GM18517 (cell line): Measurements from ENCODE around the gene KRT33A.
A peak's percentile ranks its signal among the peaks of the same experiment; 100 is the strongest.

ENCODE experiments used
- ATAC-seq: cut with Tn5 transposase; IDR thresholded peaks from one replicate; pipeline ENCODE4 v1.9.1; 2021; ENCODE audit warnings: mild to moderate bottlenecking, moderate library complexity; ENCODE audit not compliant: unreplicated experiment

The KRT33A gene

GRCh38 chr17:41331606-41332005 is 19.0 kb downstream of the KRT33A start:
- ATAC-seq, result no peak

GRCh38 chr17:41329279-41329948 is 21.2 kb downstream of the KRT33A start:
- no peak for ATAC-seq

GRCh38 chr17:41328207-41328606 is 22.4 kb downstream of the KRT33A start:
- no peak for ATAC-seq

- ATAC-seq, result no peak
Observed at GRCh38 chr17:41327411-41328120, 23.1 kb downstream of the KRT33A start.

GRCh38 chr17:41326173-41327145 is 24.2 kb downstream of the KRT33A start:
- no peak for ATAC-seq

- ATAC-seq, result no peak
Observed at GRCh38 chr17:41325611-41326010, 25.0 kb downstream of the KRT33A start.

GRCh38 chr17:41325126-41325525 is 25.5 kb downstream of the KRT33A start:
- no peak for ATAC-seq

- ATAC-seq, result no peak
Observed at GRCh38 chr17:41324180-41325075, 26.2 kb downstream of the KRT33A start.

- ATAC-seq, result no peak
Observed at GRCh38 chr17:41322903-41323895, 27.4 kb downstream of the KRT33A start.

GRCh38 chr17:41322094-41322902 is 28.3 kb downstream of the KRT33A start:
- ATAC-seq, result no peak

- no peak for ATAC-seq
Observed at GRCh38 chr17:41318231-41318630, 32.4 kb downstream of the KRT33A start.

- no peak for ATAC-seq
Observed at GRCh38 chr17:41315814-41316445, 34.7 kb downstream of the KRT33A start.

- ATAC-seq, result no peak
Observed at GRCh38 chr17:41315204-41315794, 35.3 kb downstream of the KRT33A start, which contains the start of gene KRTAP17-1. Gene KRTAP17-1 (minus strand): TSS chr17:41315710. CDS start chr17:41315650, 60 bp downstream.

- ATAC-seq, result no peak
Observed at GRCh38 chr17:41311111-41311510, 39.5 kb downstream of the KRT33A start.

GRCh38 chr17:41308918-41309359 is 41.7 kb downstream of the KRT33A start, which contains the start of gene KRTAP16-1:
Gene KRTAP16-1 (minus strand): TSS chr17:41309309. CDS start chr17:41309253, 56 bp downstream.
- ATAC-seq, result peak; percentile 29

- ATAC-seq, result peak; percentile 64
Observed at GRCh38 chr17:41308251-41308917, 42.2 kb downstream of the KRT33A start.

GRCh38 chr17:41307647-41308046 is 43.0 kb downstream of the KRT33A start:
- ATAC-seq, result no peak
